ENCODE measurements around the gene MTMR2. TPM values are rescaled to one million over a fixed set of nuclear protein-coding genes. Genes with fewer than 3 reads are reported as not detected.

MTMR2 gene
- total and polyA plus RNA-seq, 9 of the 15 experiments (the other 6 are each of a cell fraction or from before 2014, with no cell fraction given): 12.6 to 35.8 (median 25.2) TPM

DNA sequence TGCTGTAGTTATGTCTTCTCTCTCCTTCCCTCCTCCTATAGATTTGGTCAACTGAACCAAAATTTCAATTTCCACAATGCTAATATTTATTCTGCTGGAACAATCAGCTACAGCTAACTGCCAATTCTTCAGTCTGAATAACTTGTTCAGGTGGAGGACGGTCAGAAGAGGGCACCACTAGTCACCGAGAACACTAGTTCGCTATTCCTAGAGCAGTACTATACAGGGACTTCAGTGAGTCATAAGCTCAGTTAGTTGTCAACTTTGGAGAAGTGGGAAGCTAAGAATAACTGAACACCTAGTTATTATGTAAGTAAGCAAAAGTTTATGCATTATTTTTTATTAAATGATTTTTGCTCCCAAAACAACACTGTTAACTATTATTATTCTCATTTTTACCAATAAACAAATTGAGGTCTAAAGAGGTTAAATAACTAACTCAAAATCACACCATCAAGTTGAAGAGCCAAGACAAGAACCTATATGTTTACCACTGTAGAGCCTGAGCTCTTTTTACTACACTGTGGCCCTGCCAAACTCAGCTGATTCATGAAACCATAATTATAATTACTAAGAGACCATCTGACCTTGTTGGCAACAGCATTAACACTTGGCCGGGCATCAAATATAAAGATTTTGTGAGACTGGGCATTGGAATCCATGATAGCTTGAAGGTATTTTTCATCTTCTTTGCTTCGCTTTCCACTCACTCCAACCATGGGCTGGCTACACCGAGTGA lies 74.7 kb downstream of the MTMR2 start (continued):
- TF ChIP-seq CC2D1A (IDR thresholded peaks at IDR 0.05): peak; percentile 26; the same call in 1 of the 2 replicates
- TF ChIP-seq, protein P1, sequence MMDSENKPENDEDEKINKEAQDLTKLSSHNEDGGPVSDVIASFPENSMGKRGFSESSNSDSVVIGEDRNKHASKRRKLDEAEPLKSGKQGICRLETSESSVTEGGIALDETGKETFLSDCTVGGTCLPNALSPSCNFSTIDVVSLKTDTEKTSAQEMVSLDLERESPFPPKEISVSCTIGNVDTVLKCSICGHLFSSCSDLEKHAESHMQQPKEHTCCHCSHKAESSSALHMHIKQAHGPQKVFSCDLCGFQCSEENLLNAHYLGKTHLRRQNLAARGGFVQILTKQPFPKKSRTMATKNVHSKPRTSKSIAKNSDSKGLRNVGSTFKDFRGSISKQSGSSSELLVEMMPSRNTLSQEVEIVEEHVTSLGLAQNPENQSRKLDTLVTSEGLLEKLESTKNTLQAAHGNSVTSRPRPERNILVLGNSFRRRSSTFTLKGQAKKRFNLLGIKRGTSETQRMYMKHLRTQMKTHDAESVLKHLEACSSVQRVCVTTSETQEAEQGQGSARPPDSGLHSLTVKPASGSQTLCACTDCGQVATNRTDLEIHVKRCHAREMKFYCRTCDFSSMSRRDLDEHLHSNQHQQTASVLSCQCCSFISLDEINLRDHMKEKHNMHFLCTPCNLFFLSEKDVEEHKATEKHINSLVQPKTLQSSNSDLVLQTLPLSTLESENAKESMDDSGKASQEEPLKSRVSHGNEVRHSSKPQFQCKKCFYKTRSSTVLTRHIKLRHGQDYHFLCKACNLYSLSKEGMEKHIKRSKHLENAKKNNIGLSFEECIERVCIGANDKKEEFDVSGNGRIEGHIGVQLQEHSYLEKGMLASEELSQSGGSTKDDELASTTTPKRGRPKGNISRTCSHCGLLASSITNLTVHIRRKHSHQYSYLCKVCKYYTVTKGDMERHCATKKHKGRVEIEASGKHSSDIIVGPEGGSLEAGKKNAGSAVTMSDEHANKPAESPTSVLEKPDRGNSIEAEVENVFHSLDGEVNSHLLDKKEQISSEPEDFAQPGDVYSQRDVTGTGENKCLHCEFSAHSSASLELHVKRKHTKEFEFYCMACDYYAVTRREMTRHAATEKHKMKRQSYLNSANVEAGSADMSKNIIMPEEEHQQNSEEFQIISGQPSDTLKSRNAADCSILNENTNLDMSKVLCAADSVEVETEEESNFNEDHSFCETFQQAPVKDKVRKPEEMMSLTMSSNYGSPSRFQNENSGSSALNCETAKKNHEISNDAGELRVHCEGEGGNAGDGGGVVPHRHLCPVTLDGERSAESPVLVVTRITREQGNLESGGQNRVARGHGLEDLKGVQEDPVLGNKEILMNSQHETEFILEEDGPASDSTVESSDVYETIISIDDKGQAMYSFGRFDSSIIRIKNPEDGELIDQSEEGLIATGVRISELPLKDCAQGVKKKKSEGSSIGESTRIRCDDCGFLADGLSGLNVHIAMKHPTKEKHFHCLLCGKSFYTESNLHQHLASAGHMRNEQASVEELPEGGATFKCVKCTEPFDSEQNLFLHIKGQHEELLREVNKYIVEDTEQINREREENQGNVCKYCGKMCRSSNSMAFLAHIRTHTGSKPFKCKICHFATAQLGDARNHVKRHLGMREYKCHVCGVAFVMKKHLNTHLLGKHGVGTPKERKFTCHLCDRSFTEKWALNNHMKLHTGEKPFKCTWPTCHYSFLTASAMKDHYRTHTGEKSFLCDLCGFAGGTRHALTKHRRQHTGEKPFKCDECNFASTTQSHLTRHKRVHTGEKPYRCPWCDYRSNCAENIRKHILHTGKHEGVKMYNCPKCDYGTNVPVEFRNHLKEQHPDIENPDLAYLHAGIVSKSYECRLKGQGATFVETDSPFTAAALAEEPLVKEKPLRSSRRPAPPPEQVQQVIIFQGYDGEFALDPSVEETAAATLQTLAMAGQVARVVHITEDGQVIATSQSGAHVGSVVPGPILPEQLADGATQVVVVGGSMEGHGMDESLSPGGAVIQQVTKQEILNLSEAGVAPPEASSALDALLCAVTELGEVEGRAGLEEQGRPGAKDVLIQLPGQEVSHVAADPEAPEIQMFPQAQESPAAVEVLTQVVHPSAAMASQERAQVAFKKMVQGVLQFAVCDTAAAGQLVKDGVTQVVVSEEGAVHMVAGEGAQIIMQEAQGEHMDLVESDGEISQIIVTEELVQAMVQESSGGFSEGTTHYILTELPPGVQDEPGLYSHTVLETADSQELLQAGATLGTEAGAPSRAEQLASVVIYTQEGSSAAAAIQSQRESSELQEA (IDR thresholded peaks at IDR 0.05; ENCODE audit: low read depth): no peak
- TF ChIP-seq ZNF77 (CRISPR knock-in tag; IDR thresholded peaks at IDR 0.05): no peak
- TF ChIP-seq RUNX1 (IDR thresholded peaks at IDR 0.05; ENCODE audit: low read depth): no peak
- TF ChIP-seq JUND (IDR thresholded peaks at IDR 0.05; ENCODE audit: borderline replicate concordance, low read depth, low read length): peak; percentile 66
- peak; percentile 66; the same call in 2 of the 3 replicates for TF ChIP-seq JUND (tag; IDR thresholded peaks at IDR 0.05; ENCODE audit: borderline replicate concordance, low read depth, low read length)
- no peak for TF ChIP-seq NFXL1 (CRISPR knock-in tag; IDR thresholded peaks at IDR 0.05)
- TF ChIP-seq, protein P2, sequence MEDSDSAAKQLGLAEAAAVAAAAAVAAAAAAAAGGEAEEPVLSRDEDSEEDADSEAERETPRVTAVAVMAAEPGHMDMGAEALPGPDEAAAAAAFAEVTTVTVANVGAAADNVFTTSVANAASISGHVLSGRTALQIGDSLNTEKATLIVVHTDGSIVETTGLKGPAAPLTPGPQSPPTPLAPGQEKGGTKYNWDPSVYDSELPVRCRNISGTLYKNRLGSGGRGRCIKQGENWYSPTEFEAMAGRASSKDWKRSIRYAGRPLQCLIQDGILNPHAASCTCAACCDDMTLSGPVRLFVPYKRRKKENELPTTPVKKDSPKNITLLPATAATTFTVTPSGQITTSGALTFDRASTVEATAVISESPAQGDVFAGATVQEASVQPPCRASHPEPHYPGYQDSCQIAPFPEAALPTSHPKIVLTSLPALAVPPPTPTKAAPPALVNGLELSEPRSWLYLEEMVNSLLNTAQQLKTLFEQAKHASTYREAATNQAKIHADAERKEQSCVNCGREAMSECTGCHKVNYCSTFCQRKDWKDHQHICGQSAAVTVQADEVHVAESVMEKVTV (CRISPR knock-in tag; IDR thresholded peaks at IDR 0.05): peak; percentile 58; the same call in 1 of the 2 replicates
- no peak for TF ChIP-seq ZNF699 (CRISPR knock-in tag; IDR thresholded peaks at IDR 0.05; ENCODE audit: insufficient replicate concordance)
- no peak for TF ChIP-seq CAMTA2 (CRISPR knock-in tag; conservative IDR thresholded peaks at IDR 0.05)
- TF ChIP-seq, protein P3, sequence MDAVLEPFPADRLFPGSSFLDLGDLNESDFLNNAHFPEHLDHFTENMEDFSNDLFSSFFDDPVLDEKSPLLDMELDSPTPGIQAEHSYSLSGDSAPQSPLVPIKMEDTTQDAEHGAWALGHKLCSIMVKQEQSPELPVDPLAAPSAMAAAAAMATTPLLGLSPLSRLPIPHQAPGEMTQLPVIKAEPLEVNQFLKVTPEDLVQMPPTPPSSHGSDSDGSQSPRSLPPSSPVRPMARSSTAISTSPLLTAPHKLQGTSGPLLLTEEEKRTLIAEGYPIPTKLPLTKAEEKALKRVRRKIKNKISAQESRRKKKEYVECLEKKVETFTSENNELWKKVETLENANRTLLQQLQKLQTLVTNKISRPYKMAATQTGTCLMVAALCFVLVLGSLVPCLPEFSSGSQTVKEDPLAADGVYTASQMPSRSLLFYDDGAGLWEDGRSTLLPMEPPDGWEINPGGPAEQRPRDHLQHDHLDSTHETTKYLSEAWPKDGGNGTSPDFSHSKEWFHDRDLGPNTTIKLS (IDR thresholded peaks at IDR 0.05; ENCODE audit: borderline replicate concordance, low read depth): no peak
- TF ChIP-seq ZNF217 (CRISPR knock-in tag; IDR thresholded peaks at IDR 0.05): no peak
- TF ChIP-seq RAD21 (CRISPR knock-in tag; conservative IDR thresholded peaks at IDR 0.05 in 1 of 2, IDR thresholded peaks at IDR 0.05 in 1 of 2): peak; percentile 77 to 85
- TF ChIP-seq, protein P4, sequence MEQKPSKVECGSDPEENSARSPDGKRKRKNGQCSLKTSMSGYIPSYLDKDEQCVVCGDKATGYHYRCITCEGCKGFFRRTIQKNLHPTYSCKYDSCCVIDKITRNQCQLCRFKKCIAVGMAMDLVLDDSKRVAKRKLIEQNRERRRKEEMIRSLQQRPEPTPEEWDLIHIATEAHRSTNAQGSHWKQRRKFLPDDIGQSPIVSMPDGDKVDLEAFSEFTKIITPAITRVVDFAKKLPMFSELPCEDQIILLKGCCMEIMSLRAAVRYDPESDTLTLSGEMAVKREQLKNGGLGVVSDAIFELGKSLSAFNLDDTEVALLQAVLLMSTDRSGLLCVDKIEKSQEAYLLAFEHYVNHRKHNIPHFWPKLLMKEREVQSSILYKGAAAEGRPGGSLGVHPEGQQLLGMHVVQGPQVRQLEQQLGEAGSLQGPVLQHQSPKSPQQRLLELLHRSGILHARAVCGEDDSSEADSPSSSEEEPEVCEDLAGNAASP (IDR thresholded peaks at IDR 0.05): no peak
- no peak for TF ChIP-seq PYGO2 (tag; IDR thresholded peaks at IDR 0.05)
